ENCODE measurements around the gene RGS5.

DNA sequence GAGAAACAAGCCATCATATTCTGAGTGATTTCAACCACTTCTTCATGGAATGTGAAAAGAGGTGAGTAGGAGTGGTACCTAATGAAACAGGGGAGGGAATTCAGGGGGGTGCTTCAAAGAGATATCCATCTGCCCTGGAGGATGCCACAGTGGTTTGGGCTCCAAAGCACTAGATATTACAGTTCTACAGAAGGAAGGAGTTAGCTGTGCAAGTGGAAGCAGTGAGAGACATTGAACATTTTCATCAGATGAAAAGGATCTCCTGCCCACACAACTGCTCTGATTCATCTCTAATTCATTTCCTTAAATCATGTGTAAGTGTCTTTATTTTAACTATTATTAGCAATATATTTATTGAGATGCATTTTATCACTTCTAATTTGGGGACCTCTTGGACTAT, 2.8 kb upstream of the RGS5 start:
- no peak for TF ChIP-seq ZNF8 (CRISPR knock-in tag; IDR thresholded peaks at IDR 0.05)
- TF ChIP-seq, protein P1, sequence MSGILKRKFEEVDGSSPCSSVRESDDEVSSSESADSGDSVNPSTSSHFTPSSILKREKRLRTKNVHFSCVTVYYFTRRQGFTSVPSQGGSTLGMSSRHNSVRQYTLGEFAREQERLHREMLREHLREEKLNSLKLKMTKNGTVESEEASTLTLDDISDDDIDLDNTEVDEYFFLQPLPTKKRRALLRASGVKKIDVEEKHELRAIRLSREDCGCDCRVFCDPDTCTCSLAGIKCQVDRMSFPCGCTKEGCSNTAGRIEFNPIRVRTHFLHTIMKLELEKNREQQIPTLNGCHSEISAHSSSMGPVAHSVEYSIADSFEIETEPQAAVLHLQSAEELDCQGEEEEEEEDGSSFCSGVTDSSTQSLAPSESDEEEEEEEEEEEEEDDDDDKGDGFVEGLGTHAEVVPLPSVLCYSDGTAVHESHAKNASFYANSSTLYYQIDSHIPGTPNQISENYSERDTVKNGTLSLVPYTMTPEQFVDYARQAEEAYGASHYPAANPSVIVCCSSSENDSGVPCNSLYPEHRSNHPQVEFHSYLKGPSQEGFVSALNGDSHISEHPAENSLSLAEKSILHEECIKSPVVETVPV (CRISPR knock-in tag; IDR thresholded peaks at IDR 0.05), result no peak
- TF ChIP-seq ZC3H10 (CRISPR knock-in tag; IDR thresholded peaks at IDR 0.05), result no peak
- TF ChIP-seq CSDC2 (CRISPR knock-in tag; IDR thresholded peaks at IDR 0.05), result no peak

Data from SK-N-SH treated with all-trans-retinoic acid at 6 μM for 48 hours (cell line).